WERI-Rb-1 (cell line): ENCODE data around the gene IFT52.

ENCODE experiments used
- DNase-seq: peaks from one replicate; pipeline ENCODE4 v3.0.0-alpha.2; 2020
- H3K27ac ChIP-seq: fragments of 250-450 bp; sonication (Bioruptor Pico); 2 replicates; pipeline ENCODE4 v1.5.1; 2020; ENCODE audit warnings: mild to moderate bottlenecking, moderate library complexity
- H3K27me3 ChIP-seq: fragments of 250-450 bp; sonication (Bioruptor Pico); 2 replicates; pipeline ENCODE4 v1.5.1; 2021; ENCODE audit warnings: mild to moderate bottlenecking, low read depth, moderate library complexity; ENCODE audit not compliant: insufficient read depth, severe bottlenecking
- H3K36me3 ChIP-seq: fragments of 250-450 bp; sonication (Bioruptor Pico); 2 replicates; pipeline ENCODE4 v1.5.1; 2020; ENCODE audit warnings: mild to moderate bottlenecking, moderate library complexity
- H3K4me3 ChIP-seq: 2 replicates; pipeline ENCODE4 v1.5.1; 2011; ENCODE audit warnings: low read depth, mild to moderate bottlenecking, control low read depth, low read length
- H3K9me3 ChIP-seq: fragments of 250-450 bp; sonication (Bioruptor Pico); 2 replicates; pipeline ENCODE4 v1.5.1; 2021; ENCODE audit warnings: mild to moderate bottlenecking, moderate library complexity; ENCODE audit not compliant: severe bottlenecking
- CTCF ChIP-seq: IDR thresholded peaks from 2 replicates; pipeline ENCODE4 v1.5.1; 2011; ENCODE audit warnings: low read depth, mild to moderate bottlenecking, control low read depth, inconsistent platforms, low read length

The IFT52 gene

GRCh38 chr20:43563991-43564390 lies 26.7 kb upstream of the IFT52 start:
- H3K4me3 ChIP-seq, result no peak overlapping the region
- H3K36me3 ChIP-seq, result no peaks in the 10 kb centered on the region
- H3K9me3 ChIP-seq, result no peaks in the 10 kb centered on the region
- H3K27ac ChIP-seq, result no peak overlapping the region
- no peak for DNase-seq
- no peak for TF ChIP-seq CTCF
- no peaks in the 10 kb centered on the region for H3K27me3 ChIP-seq

GRCh38 chr20:43564455-43564854 lies 26.3 kb upstream of the IFT52 start:
- Histone ChIP-seq H3K27ac (no peak overlapping the region), H3K36me3 (no peaks in the 10 kb centered on the region)
- no peak for DNase-seq

GRCh38 chr20:43564993-43565757 lies 25.6 kb upstream of the IFT52 start:
- Histone ChIP-seq H3K27ac (no peak overlapping the region), H3K4me3 (no peak overlapping the region), H3K36me3 (no peaks in the 10 kb centered on the region), H3K9me3 (no peaks in the 10 kb centered on the region), H3K27me3 (no peaks in the 10 kb centered on the region)
- no peak for DNase-seq
- no peak for TF ChIP-seq CTCF

More at GRCh38 chr20:43564455-43564854, 26.3 kb upstream of the IFT52 start:
- H3K4me3 ChIP-seq, result no peak overlapping the region
- TF ChIP-seq CTCF, result no peak
- no peaks in the 10 kb centered on the region for H3K9me3 ChIP-seq
- H3K27me3 ChIP-seq, result no peaks in the 10 kb centered on the region

- no peak for DNase-seq
- Histone ChIP-seq H3K27me3 (no peaks in the 10 kb centered on the region), H3K27ac (no peak overlapping the region), H3K9me3 (no peaks in the 10 kb centered on the region), H3K36me3 (no peaks in the 10 kb centered on the region), H3K4me3 (no peak overlapping the region)
- TF ChIP-seq CTCF, result no peak
Observed at GRCh38 chr20:43565758-43566104, 25.0 kb upstream of the IFT52 start.

- DNase-seq, result no peak
- no peak overlapping the region for H3K4me3 ChIP-seq
- no peaks in the 10 kb centered on the region for H3K27me3 ChIP-seq
- no peak overlapping the region for H3K27ac ChIP-seq
- no peaks in the 10 kb centered on the region for H3K36me3 ChIP-seq
- H3K9me3 ChIP-seq, result no peaks in the 10 kb centered on the region
- no peak for TF ChIP-seq CTCF
Observed at GRCh38 chr20:43567477-43567876, 23.3 kb upstream of the IFT52 start.

GRCh38 chr20:43568706-43569105 lies 22.0 kb upstream of the IFT52 start:
- DNase-seq, result no peak
- no peak for TF ChIP-seq CTCF
- Histone ChIP-seq H3K27ac (no peak overlapping the region), H3K9me3 (no peaks in the 10 kb centered on the region), H3K36me3 (no peaks in the 10 kb centered on the region), H3K27me3 (no peaks in the 10 kb centered on the region), H3K4me3 (no peak overlapping the region)
